Stomach (tissue), 4 donors: ENCODE results near the gene CDCP2.

Experiments
- POLR2A ChIP-seq, 4 donors: fragments of 450-650 bp; IDR thresholded peaks; one replicate each; pipeline ENCODE4 v1.6.1; 2016; ENCODE audit warnings: antibody characterized with exemption in 4 of 4, control low read depth in 2 of 4, mild to moderate bottlenecking in 1 of 4, moderate library complexity in 1 of 4
- POLR2AphosphoS5 ChIP-seq, 3 donors: sonication (generic); formaldehyde crosslinking; IDR thresholded peaks; one replicate each; pipeline ENCODE4 v1.6.1; 2016; ENCODE audit warnings: antibody characterized with exemption in 3 of 3
- TF ChIP-seq, protein P1 (sequence below), 7 experiments: fragments of 450-650 bp in 4 of 7; fragments of 200-600 bp in 3 of 7; sonication (generic) in 3 of 7; IDR thresholded peaks; one replicate each; pipeline ENCODE4 v1.5.1; 2016 to 2019; ENCODE audit warnings: antibody characterized with exemption in 7 of 7, control low read depth in 2 of 7, mild to moderate bottlenecking in 1 of 7

DNA sequence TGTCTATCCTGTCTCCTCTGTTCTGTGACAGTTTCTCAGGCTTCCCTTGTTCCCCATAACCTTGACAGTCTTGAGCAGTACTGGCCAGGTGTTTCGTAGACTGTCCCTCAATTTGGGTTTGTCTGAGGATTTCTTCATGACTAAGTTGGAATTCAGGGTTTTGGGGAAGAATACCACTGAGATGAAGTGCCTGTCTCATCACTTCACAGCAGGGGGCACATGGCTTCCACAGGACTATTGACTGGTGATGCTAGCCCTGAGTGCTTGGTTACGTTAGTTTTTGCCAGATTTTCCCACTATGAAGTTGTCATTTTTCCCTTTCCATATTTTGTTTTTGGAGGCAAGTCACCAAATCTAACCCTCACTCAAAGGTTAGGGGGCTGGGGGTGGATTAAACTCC is 45.7 kb downstream of the CDCP2 start:
- TF ChIP-seq, protein P1, sequence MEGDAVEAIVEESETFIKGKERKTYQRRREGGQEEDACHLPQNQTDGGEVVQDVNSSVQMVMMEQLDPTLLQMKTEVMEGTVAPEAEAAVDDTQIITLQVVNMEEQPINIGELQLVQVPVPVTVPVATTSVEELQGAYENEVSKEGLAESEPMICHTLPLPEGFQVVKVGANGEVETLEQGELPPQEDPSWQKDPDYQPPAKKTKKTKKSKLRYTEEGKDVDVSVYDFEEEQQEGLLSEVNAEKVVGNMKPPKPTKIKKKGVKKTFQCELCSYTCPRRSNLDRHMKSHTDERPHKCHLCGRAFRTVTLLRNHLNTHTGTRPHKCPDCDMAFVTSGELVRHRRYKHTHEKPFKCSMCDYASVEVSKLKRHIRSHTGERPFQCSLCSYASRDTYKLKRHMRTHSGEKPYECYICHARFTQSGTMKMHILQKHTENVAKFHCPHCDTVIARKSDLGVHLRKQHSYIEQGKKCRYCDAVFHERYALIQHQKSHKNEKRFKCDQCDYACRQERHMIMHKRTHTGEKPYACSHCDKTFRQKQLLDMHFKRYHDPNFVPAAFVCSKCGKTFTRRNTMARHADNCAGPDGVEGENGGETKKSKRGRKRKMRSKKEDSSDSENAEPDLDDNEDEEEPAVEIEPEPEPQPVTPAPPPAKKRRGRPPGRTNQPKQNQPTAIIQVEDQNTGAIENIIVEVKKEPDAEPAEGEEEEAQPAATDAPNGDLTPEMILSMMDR (IDR thresholded peaks at IDR 0.05) = no peak
- TF ChIP-seq POLR2AphosphoS5 (IDR thresholded peaks at IDR 0.05) (no peak), POLR2A (IDR thresholded peaks at IDR 0.05) (no peak)
